ENCODE results near the gene TIMP2. TPM values are rescaled to one million over a fixed set of nuclear protein-coding genes. Genes with fewer than 3 reads are reported as not detected.

Gene TIMP2
- total RNA-seq, 1 experiment from 2014 or later = 64.8 TPM

- peaks cover 22% of the 10 kb centered on the region; the same call in 1 of the 2 replicates for H3K79me2 ChIP-seq (ENCODE audit: insufficient read depth, low read length)
- no peak overlapping the region for H3K4me3 ChIP-seq (replicated peaks in 1 of 2; ENCODE audit: low read depth in 1 of 2, low read length in 2 of 2)
- H3K36me3 ChIP-seq (ENCODE audit: control insufficient read depth in 1 of 2, insufficient read depth in 2 of 2, low read length in 2 of 2) = peaks cover 24 to 43% of the 10 kb centered on the region in 2 experiments; a peak in 3 of 4 replicates
- TF ChIP-seq FOSL1 (IDR thresholded peaks at IDR 0.05; ENCODE audit: low read depth) = no peak
- TF ChIP-seq RAD21 (IDR thresholded peaks at IDR 0.05; ENCODE audit: low read depth) = no peak
- TF ChIP-seq EZH2 (IDR thresholded peaks at IDR 0.05) = no peak
- no peak for TF ChIP-seq YY1 (IDR thresholded peaks at IDR 0.05; ENCODE audit: extremely low read depth, insufficient replicate concordance, low read depth, low read length)
- no peak for TF ChIP-seq CTCF (IDR thresholded peaks at IDR 0.05 in 2 of 3, conservative IDR thresholded peaks at IDR 0.05 in 1 of 3; ENCODE audit: borderline replicate concordance in 1 of 3, insufficient read depth in 1 of 3, low read depth in 2 of 3, low read length in 2 of 3)
- TF ChIP-seq ZFX (IDR thresholded peaks at IDR 0.05) = no peak
- no peak for TF ChIP-seq EZH2phosphoT487 (IDR thresholded peaks at IDR 0.05; ENCODE audit: borderline replicate concordance)
- no peak for TF ChIP-seq SIN3A (IDR thresholded peaks at IDR 0.05; ENCODE audit: low read depth)
- no peak for TF ChIP-seq POLR2A (IDR thresholded peaks at IDR 0.05; ENCODE audit: borderline replicate concordance, extremely low read depth, insufficient read depth, insufficient read length)
- TF ChIP-seq, protein P1, sequence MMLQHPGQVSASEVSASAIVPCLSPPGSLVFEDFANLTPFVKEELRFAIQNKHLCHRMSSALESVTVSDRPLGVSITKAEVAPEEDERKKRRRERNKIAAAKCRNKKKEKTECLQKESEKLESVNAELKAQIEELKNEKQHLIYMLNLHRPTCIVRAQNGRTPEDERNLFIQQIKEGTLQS (IDR thresholded peaks at IDR 0.05) = no peak
- TF ChIP-seq ELF1 (IDR thresholded peaks at IDR 0.05; ENCODE audit: borderline replicate concordance, low read depth) = no peak
- no peak for TF ChIP-seq REST (IDR thresholded peaks at IDR 0.05; ENCODE audit: low read depth)
- TF ChIP-seq POLR2AphosphoS5 (IDR thresholded peaks at IDR 0.05; ENCODE audit: low read depth, low read length) = no peak; the same call in 1 of the 2 replicates
- no peak for TF ChIP-seq EGR1 (IDR thresholded peaks at IDR 0.05; ENCODE audit: low read depth)
- TF ChIP-seq JUND (IDR thresholded peaks at IDR 0.05) = no peak
- TF ChIP-seq ZNF274 (IDR thresholded peaks at IDR 0.05; ENCODE audit: low read depth, low read length) = no peak
- intact Hi-C loops (cut with micrococcal nuclease) = no loop called here
- ChIA-PET CTCF (interaction anchor here (0.9 to 2.6 kb wide), 7 partner anchors 8 to 131 kb away, joined by 3 to 39 read pairs (median 5); no protein-coding TSS in a partner anchor), RAD21 (ENCODE audit: low non-redundant PET in 1 of 2, low total read pairs in 2 of 2, uncharacterized antibody in 2 of 2, unreplicated experiment in 2 of 2) (interaction anchor here in 1 of 2 experiments (0.8 to 3.1 kb wide), 2 partner anchors 106 to 109 kb away, joined by 3 to 14 read pairs; no protein-coding TSS in a partner anchor), POLR2A (interaction anchor here (1.1 kb wide), 1 partner anchor 49 kb away, joined by 5 read pairs; no protein-coding TSS in a partner anchor)
- no peaks in the 10 kb centered on the region for H4K20me1 ChIP-seq (ENCODE audit: insufficient read depth)
- DNase-seq (ENCODE audit: low read depth, low spot score) (no peak), ATAC-seq (no peak)
- BruUV-seq (replicated peaks) = no TSS peak
- no peak overlapping the region for H2AFZ ChIP-seq (ENCODE audit: low read depth, low read length, poor library complexity, severe bottlenecking)
- H3K27me3 ChIP-seq (ENCODE audit: insufficient read depth, low read length) = no peaks in the 10 kb centered on the region
- H3K4me2 ChIP-seq (ENCODE audit: low read length) = no peak overlapping the region
- peaks cover 13 to 43% of the 10 kb centered on the region in 2 experiments for H3K4me1 ChIP-seq (ENCODE audit: control insufficient read depth in 1 of 2, insufficient read depth in 2 of 2, low read length in 2 of 2)
- H3K27ac ChIP-seq (ENCODE audit: low read depth, low read length) = peak overlapping the region; percentile 13; the same call in 1 of the 2 replicates
- no peaks in the 10 kb centered on the region for H3K9me2 ChIP-seq (ENCODE audit: insufficient read depth)
- H3K9me3 ChIP-seq (ENCODE audit: control insufficient read depth in 1 of 2, insufficient read depth in 1 of 2, low read depth in 1 of 2, low read length in 2 of 2) = no peaks in the 10 kb centered on the region
- H3K9ac ChIP-seq (ENCODE audit: low read length) = no peak overlapping the region
Measured at GRCh38 chr17:78972507-78973105, 47.4 kb upstream of the TIMP2 start.

All from HCT116 (cell line).